Measurements from ENCODE around the gene ANO9. TPM values are rescaled to one million over a fixed set of nuclear protein-coding genes. Genes with fewer than 3 reads are reported as not detected.
"Not testable (repeated sequence)": the region's sequence is repeated elsewhere in the genome, so short reads cannot be mapped to it uniquely, and the experiment has no call there.

ANO9 gene
- total RNA-seq, 2 experiments from 2014 or later: 88.2 to 94.2 TPM

GRCh38 chr11:477052-477715, 35.4 kb upstream of the ANO9 start:
- H3K9me3 Mint-ChIP-seq: no peaks in the 10 kb centered on the region
- CTCF ChIA-PET: interaction anchor here (1.1 kb wide), 1 partner anchor 42 kb away, joined by 3 read pairs; no protein-coding TSS in a partner anchor
- no peaks in the 10 kb centered on the region for H3K27me3 Mint-ChIP-seq
- H3K4me3 Mint-ChIP-seq: no peak overlapping the region
- H3K27ac Mint-ChIP-seq: no peak overlapping the region
- no peak for DNase-seq
- H3K36me3 Mint-ChIP-seq (ENCODE audit: low read depth): no peaks in the 10 kb centered on the region
- POLR2A ChIA-PET: no interaction called here
- H3K4me1 Mint-ChIP-seq: no peaks in the 10 kb centered on the region

DNA sequence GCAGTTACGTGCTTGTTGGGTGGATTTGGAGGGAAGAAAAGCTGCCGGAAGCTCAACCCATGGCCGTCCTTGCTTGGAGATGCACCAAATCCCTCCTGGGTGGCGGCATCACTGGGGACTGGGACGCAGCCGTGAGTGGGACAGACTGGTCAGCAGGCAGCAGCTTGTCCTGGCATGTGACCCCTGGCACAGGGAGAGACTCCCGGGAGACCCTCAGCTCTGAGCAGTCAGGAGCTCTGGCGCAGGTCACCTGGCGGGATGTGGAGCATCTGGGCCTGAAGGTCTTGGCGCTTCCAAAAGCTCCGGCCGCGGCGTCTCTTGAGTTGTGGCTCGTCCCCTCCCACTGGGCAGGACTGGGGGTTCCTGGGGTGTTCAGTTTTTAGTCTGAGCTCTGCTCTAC, 34.6 kb upstream of the ANO9 start:
- ChIA-PET CTCF (interaction anchor here (1.1 kb wide), 1 partner anchor 43 kb away, joined by 3 read pairs; no protein-coding TSS in a partner anchor), POLR2A (no interaction called here)
- DNase-seq: no peak
- no peak overlapping the region for H3K4me3 Mint-ChIP-seq
- no peaks in the 10 kb centered on the region for H3K9me3 Mint-ChIP-seq
- H3K36me3 Mint-ChIP-seq (ENCODE audit: low read depth): no peaks in the 10 kb centered on the region
- no peaks in the 10 kb centered on the region for H3K27me3 Mint-ChIP-seq
- no peaks in the 10 kb centered on the region for H3K4me1 Mint-ChIP-seq
- no peak overlapping the region for H3K27ac Mint-ChIP-seq

DNA sequence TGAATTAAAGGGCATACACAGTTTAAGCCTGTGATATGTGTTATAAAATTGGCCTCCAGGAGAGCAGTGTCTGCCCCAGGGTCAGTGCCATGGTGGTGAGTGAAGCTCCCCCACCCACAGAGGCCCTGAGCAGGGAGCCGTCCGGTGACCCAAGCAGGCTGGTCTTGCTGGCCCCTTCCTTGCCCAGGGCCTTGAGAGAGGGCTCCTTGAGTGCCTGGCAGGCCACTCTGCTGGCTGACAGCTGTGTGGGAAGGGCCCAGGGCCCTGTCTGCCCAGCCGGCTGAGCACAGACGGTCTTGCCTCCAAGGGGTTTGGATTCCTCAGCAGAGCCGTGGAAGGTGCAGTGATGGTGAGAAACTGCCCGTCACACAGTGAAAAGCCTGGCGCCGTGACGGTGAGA, 34.1 kb upstream of the ANO9 start:
- no peak for DNase-seq
- no peaks in the 10 kb centered on the region for H3K36me3 Mint-ChIP-seq (ENCODE audit: low read depth)
- H3K4me1 Mint-ChIP-seq: no peaks in the 10 kb centered on the region
- no peak overlapping the region for H3K27ac Mint-ChIP-seq
- H3K4me3 Mint-ChIP-seq: no peak overlapping the region
- ChIA-PET CTCF (no interaction called here), POLR2A (no interaction called here)
- H3K9me3 Mint-ChIP-seq: no peaks in the 10 kb centered on the region
- H3K27me3 Mint-ChIP-seq: no peaks in the 10 kb centered on the region

DNA sequence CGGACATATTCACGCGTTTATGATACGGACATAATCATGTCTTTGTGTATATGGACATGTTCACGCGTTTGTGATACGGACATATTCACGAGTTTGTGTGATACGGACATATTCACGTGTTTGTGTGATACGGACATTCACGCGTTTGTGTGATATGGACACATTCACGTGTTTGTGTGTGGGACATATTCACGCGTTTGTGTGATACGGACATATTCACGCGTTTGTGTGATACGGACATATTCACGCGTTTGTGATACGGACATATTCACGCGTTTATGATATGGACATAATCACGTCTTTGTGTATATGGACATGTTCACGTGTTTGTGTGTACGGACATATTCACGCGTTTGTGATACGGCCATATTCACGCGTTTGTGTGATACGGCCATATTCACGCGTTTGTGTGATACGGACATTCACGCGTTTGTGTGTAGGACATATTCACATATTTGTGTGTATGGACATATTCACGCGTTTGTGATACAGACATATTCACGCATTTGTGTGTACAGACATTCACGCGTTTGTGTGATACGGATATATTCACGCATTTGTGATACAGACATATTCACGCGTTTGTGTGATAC, 33.2 kb upstream of the ANO9 start:
- CTCF ChIA-PET: no interaction called here

GRCh38 chr11:473962-474785, 32.4 kb upstream of the ANO9 start:
- Mint-ChIP-seq H3K27ac (no peak overlapping the region), H3K9me3 (no peaks in the 10 kb centered on the region), H3K27me3 (no peaks in the 10 kb centered on the region), H3K4me1 (no peaks in the 10 kb centered on the region), H3K36me3 (ENCODE audit: low read depth) (no peaks in the 10 kb centered on the region), H3K4me3 (no peak overlapping the region)
- ChIA-PET POLR2A (no interaction called here), CTCF (interaction anchor here (0.7 kb wide), 1 partner anchor 231 kb away, joined by 3 read pairs; no protein-coding TSS in a partner anchor)
- DNase-seq: no peak

More for the DNA sequence above, 33.2 kb upstream of the ANO9 start:
- H3K4me3 Mint-ChIP-seq: no peak overlapping the region
- no peaks in the 10 kb centered on the region for H3K36me3 Mint-ChIP-seq (ENCODE audit: low read depth)
- DNase-seq: no peak
- POLR2A ChIA-PET: no interaction called here
- H3K27me3 Mint-ChIP-seq: no peaks in the 10 kb centered on the region
- no peaks in the 10 kb centered on the region for H3K4me1 Mint-ChIP-seq
- H3K27ac Mint-ChIP-seq: no peak overlapping the region
- no peaks in the 10 kb centered on the region for H3K9me3 Mint-ChIP-seq

DNA sequence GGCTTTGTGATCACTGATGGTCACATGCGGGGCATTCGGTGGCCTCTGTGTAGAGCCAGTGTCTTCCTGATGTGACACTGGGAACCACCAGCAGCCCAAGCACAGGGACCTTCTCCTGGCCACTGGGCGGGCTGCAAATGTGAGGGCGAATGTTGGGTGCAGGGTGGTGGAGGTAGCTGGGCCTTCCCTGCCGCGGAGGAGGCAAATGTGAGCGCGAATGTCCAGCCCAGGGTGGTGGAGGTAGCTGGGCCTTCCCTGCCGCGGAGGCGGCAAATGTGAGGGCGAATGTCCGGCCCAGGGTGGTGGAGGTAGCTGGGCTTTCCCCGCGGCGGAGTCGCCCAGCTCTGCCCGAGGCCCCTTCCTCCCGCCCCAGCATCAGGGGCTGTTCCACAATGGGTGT, 31.6 kb upstream of the ANO9 start:
- no peak for DNase-seq
- ChIA-PET POLR2A (no interaction called here), CTCF (interaction anchor here (0.6 to 1.5 kb wide), 5 partner anchors 16 to 230 kb away, joined by 3 to 6 read pairs (median 3); no protein-coding TSS in a partner anchor)
- H3K9me3 Mint-ChIP-seq: no peaks in the 10 kb centered on the region
- no peaks in the 10 kb centered on the region for H3K4me1 Mint-ChIP-seq
- H3K4me3 Mint-ChIP-seq: no peak overlapping the region
- no peaks in the 10 kb centered on the region for H3K27me3 Mint-ChIP-seq
- H3K27ac Mint-ChIP-seq: no peak overlapping the region
- H3K36me3 Mint-ChIP-seq (ENCODE audit: low read depth): no peaks in the 10 kb centered on the region

GRCh38 chr11:472816-473215, 31.0 kb upstream of the ANO9 start:
- H3K27me3 Mint-ChIP-seq: no peaks in the 10 kb centered on the region
- CTCF ChIA-PET: interaction anchor here (0.5 to 1.5 kb wide), 6 partner anchors 9 to 134 kb away, joined by 3 to 6 read pairs (median 4); no protein-coding TSS in a partner anchor

GRCh38 chr11:472272-472671, 30.5 kb upstream of the ANO9 start:
- Mint-ChIP-seq H3K27me3 (no peaks in the 10 kb centered on the region), H3K4me1 (no peaks in the 10 kb centered on the region), H3K27ac (no peak overlapping the region), H3K4me3 (no peak overlapping the region), H3K36me3 (ENCODE audit: low read depth) (no peaks in the 10 kb centered on the region), H3K9me3 (no peaks in the 10 kb centered on the region)
- ChIA-PET POLR2A (no interaction called here), CTCF (interaction anchor here (1.2 to 1.5 kb wide), 3 partner anchors 9 to 47 kb away, joined by 3 to 6 read pairs (median 4); no protein-coding TSS in a partner anchor)
- DNase-seq: no peak

More at GRCh38 chr11:472816-473215, 31.0 kb upstream of the ANO9 start:
- no peaks in the 10 kb centered on the region for H3K36me3 Mint-ChIP-seq (ENCODE audit: low read depth)
- DNase-seq: no peak
- POLR2A ChIA-PET: no interaction called here
- H3K4me3 Mint-ChIP-seq: no peak overlapping the region
- no peak overlapping the region for H3K27ac Mint-ChIP-seq
- H3K9me3 Mint-ChIP-seq: no peaks in the 10 kb centered on the region
- no peaks in the 10 kb centered on the region for H3K4me1 Mint-ChIP-seq

DNA sequence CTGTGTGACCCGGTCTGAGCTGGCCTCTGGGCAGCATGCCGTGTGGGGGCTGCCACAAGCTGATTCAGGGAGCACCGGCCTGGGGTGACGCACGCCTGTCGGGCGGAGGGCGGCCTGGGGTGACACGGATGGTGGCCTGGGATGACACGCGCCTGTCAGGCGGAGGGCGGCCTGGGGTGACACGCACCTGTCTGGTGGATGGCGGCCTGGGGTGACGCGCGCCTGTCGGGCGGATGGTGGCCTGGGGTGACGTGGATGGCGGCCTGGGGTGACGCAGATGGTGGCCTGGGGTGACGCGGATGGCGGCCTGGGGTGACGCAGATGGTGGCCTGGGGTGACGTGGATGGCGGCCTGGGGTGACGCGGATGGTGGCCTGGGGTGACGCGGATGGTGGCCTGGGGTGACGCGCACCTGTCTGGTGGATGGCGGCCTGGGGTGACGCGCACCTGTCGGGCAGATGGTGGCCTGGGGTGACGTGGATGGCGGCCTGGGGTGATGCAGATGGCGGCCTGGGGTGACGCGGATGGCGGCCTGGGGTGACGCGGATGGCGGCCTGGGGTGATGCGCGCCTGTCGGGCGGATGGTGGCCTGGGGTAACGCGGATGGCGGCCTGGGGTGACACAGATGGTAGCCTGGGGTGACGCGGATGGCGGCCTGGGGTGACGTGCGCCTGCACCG, 29.8 kb upstream of the ANO9 start:
- Mint-ChIP-seq H3K36me3 (ENCODE audit: low read depth) (no peaks in the 10 kb centered on the region), H3K4me3 (no peak overlapping the region), H3K27ac (no peak overlapping the region), H3K9me3 (no peaks in the 10 kb centered on the region), H3K4me1 (no peaks in the 10 kb centered on the region), H3K27me3 (no peaks in the 10 kb centered on the region)
- no peak for DNase-seq
- ChIA-PET POLR2A (no interaction called here), CTCF (interaction anchor here (1.2 kb wide), 1 partner anchor 10 kb away, joined by 4 read pairs; no protein-coding TSS in a partner anchor)

DNA sequence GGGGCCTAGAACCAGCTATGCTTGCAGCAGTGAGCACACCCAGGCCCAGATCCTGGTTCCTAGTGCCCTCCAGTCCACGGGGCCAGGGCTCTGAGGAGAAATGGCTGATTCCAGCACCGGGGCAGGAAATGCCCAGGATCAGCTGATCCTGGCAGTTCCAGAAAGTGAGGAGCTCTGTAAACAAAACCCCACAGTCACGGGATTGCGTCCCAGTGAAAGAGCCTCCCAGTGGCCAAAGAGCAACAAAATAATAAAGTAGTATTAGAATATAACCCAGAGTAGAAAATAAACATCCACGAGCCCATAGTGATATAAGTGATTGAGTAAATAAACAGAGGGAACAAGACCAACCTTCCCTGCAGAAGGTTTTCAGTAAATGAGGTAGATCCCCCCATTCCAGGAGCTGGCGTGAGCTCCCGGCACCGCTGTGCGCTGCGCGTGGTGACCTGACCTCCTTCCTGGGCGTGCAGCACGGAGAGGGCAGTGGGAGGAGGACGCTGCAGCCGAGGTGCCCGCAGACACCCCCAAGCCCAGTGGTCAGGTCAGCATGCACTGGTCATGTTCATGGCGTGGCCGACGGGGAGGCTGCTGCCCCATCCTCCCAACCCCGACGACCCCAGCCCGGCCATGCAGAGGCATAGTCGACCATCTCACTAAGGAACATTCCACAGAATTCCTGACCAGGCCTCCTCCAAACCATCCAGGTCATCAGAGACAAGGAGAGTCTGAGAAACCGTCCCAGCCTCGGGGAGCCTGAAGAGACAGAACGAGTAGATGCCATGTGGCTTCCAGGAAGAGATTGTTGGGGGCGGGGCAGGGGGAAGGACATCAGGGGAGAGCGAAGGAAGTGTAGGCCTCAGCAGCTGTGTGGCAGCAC, 28.1 kb upstream of the ANO9 start:
- Mint-ChIP-seq H3K4me1 (no peaks in the 10 kb centered on the region), H3K27me3 (no peaks in the 10 kb centered on the region), H3K4me3 (no peak overlapping the region), H3K36me3 (ENCODE audit: low read depth) (peaks cover 4% of the 10 kb centered on the region), H3K27ac (peak overlapping the region; percentile 46), H3K9me3 (no peaks in the 10 kb centered on the region)
- ChIA-PET CTCF (interaction anchor here (0.6 kb wide), 1 partner anchor 62 kb away, joined by 6 read pairs; no protein-coding TSS in a partner anchor), POLR2A (no interaction called here)
- DNase-seq: no peak

- H3K4me1 Mint-ChIP-seq; DNase-seq; H3K36me3 Mint-ChIP-seq (ENCODE audit: low read depth); POLR2A ChIA-PET; H3K4me3 Mint-ChIP-seq; CTCF ChIA-PET; H3K9me3 Mint-ChIP-seq; H3K27me3 Mint-ChIP-seq: not testable (repeated sequence)
- peak overlapping the region; percentile 46 for H3K27ac Mint-ChIP-seq
These were observed 27.3 kb upstream of the ANO9 start for GRCh38 chr11:469026-469683.

GRCh38 chr11:468493-468892, 26.7 kb upstream of the ANO9 start:
- CTCF ChIA-PET: no interaction called here
- H3K27ac Mint-ChIP-seq: no peak overlapping the region
- H3K4me3 Mint-ChIP-seq: no peak overlapping the region
- H3K9me3 Mint-ChIP-seq: no peaks in the 10 kb centered on the region
- POLR2A ChIA-PET: no interaction called here
- no peaks in the 10 kb centered on the region for H3K27me3 Mint-ChIP-seq
- peaks cover 4% of the 10 kb centered on the region for H3K36me3 Mint-ChIP-seq (ENCODE audit: low read depth)
- no peak for DNase-seq
- no peaks in the 10 kb centered on the region for H3K4me1 Mint-ChIP-seq

Measured in activated CD4-positive, alpha-beta T cell treated with anti-CD3 and anti-CD28 coated beads, Interleukin-2, amount 10 ng/mL, durations not matched to agents 7 days and 5 days (primary cell).